C1 segment of cervical spinal cord (tissue), 14 donors: ENCODE data around the gene KSR1.

ENCODE experiments used
- DNase-seq, 14 donors: peaks; one replicate each; lab custom pipeline; 2025; lab: John Stamatoyannopoulos, UW

Gene KSR1

DNA sequence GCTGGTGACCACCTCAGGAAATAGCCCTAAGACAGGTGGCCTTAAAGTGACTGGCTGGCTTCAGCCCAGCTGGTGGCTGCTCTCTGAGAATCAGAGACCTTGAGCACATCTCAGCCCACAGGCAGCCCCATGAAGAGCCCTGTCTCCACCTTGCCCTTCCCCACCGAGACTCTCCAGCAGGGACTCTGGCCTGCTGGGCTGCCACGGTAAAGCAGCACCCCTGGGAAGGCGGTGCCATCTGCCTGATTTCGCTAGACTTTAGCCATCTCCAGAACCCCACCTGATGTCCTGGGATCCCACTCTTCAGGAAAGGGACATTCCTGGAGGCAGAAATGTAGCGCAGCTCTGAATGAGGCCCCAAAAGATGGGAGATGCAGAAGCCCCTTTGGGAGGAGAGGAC, 129.5 kb downstream of the KSR1 start:
- no peak for DNase-seq

DNA sequence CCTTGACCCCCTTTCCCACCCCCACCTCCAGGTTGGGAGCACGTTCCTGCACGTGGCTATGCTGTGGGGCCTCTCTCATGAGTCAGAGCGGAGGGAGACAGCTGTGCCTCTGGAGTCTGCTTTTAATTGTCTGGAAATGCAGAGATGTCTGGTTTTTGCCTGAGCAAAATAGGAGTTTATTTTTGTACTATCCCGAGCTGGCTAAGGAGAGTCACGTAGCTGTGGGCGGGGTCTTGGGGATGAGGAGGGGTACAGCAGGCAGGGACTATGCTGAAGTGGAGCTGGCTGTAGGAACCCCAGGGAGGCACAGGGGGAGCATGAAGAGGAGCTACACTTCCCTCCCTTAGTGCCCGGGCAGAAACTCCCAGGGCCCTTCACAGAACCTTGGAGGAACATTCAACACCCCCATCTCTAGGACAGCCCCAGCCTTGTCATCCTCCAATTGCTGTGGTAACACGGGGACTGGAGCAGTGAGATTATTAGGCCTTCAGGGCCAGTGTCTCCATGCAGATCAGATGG, 130.0 kb downstream of the KSR1 start:
- no peak for DNase-seq

DNA sequence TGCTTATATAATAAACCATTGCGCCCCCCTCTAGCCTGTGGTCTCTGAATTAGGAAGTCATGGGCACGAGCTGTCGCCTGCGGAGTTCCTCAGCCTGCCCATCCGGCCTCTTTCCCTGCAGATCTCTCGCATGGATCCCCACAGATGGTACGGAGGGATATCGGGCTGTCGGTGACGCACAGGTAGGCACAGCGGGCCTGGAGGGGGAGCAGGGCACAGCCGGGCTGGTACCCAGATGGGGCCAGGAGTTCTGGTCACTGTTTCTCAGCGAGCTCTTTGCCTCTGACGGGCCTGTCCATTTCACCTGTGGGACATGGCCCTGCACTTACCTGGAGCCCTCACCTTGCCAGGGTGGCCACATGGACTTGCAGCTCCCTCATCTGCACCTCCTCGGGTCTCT, 132.1 kb downstream of the KSR1 start:
- no peak for DNase-seq

DNA sequence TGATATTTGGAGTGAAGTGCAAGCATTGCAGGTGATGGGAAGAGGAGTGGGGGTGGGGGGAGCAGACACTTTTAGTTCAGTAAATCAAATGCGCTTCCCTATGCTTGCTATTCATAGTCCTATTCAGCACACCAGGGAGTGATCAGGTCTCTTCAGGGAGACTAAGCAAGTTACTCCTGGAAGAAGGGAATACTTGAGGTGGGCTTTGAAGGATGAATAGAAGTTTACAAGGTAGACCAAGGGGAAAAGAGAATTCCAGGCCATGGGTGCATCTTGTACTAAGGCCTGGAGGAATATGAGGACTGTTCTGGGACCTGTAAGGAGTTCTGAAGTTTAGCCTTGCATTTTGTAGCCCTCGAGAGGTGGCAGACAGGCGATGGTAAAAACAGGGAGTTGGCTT, 134.6 kb downstream of the KSR1 start:
- DNase-seq = no peak

DNA sequence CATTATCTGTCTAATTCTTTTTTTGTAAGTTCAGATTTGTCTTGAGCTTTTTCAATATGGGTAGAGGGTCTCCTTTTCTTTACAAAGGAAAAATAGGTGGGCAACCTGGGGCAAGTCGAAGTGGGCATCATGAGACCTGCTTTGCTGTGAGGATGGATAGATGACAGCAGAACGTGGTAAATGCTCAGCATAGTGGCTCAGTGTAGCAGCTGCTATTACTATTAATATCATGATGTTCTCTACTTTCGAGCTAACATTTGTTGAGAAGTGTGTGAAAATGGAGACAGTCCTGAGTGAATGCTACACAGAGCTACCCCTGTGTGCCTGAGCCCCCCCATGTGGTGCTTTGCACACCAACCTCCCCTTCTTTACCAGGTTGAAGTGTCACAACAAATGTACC, 135.7 kb downstream of the KSR1 start:
- no peak for DNase-seq

DNA sequence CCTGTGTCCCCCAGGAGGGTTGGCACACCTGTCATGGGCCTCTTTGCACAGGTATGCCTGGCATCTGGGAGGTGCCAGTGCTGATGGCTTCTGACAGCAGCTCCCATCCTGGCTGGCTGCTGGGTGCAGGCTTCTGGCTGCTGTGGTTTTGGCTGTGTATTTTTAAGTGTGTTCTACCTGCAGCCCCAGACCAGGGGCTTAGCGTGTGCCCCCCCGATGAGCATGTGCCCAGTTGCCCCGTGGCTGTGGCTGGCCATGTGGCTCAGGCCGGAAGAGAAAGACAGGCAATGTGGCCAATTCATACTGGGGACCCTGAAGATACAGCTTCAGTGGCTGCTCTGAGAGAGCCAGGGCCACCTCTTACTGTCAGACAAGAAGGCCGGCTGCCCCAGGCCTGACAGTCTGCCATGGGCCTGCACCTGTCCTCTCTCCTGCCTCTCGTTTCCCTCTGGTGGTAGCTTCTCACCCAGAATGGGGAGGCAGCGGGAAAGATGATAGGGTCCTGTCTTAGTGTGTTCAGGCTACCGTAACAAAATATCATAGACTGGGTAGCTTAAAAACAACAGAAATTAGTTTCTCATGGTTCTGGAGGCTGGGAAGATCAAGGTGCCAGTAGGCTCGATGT, 137.1 kb downstream of the KSR1 start:
- DNase-seq = no peak

DNA sequence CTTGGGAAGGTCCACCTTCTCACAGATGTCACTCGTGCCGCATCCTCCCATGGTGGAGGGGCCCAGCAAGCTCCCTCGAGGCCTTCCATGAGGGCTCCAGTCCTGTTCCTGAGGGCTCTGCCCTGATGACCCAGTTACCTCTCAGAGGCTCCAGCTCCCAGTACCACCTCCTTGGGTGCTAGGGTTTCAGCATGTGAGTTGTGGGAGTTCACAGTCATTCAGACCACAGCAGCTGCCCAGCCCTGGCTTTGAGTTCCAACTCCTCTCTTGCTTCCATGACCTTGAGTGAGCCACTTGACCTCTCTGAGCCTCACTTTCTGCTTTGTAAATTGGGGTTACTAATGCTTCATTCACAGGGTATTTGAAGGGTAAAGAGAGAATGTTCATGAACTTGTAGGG, 137.6 kb downstream of the KSR1 start:
- DNase-seq = no peak

DNA sequence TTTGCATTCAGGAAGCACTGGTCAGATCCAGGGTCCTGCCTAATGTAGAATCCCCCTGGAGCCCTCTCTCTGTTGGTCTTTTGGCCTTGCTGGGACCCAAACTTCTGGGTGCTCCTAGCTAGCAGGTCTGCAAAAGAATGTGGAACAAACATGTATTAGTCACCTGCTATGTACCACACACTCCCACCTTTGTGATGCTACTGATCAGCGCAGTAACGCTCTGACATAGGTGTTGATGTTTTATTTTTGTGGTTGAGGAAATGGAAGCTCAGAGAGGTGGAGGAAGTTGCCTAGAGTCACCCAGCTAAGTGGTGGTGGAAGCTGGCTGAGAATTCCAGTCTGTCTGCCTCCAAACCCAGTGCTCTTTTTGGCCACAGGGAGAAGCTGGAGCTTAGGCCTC, 139.0 kb downstream of the KSR1 start:
- no peak for DNase-seq

DNA sequence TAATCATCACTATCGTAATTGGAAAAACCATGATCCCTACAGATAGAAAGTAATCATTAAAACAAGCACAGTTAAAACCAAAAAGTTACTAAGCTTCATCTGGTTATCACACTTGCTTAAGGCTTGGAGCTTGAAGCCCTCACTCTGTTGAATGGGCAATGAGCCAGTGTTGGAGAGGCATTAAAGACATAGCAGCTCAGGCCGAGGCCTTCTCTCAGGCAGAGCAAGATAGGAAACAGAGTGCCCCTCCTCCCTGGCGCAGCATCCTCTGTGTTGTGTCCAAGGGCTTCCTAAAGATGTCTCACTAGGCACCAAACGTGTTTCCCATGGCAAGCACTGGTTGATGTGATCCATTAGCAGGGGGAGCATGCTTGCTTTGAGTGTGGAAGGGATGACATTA, 139.8 kb downstream of the KSR1 start:
- DNase-seq = no peak

DNA sequence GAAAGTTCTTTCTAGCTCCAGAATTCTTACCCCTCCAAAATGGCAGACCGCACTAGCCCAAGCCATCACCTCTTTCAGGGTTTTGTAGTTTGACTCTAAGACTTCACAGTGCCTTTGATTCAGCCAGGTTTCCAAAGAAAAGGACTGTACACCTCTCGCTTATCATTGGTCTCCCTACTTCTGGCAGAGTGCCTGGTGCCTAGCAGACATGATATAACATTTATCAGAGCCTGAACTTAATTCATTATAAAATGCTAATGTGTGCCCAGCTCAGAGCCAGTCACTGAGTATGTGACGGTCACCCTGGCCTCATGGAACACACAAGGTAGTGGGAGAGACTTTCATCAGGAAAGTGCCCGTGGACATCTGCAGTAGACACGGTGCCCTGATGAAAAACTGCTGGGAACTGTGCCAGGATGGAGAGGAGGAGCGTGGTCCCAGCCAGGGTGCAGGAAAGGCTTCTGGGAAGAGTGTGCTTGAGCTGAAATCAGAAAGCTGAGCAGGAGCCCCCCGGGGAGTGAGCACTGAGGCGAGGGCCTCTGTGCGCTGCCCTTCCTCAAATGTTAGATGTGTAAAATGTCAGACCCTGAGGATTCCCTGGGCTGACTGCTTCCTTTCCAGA, 140.4 kb downstream of the KSR1 start:
- DNase-seq = peak in 1 of 14 donors; percentile 3

DNA sequence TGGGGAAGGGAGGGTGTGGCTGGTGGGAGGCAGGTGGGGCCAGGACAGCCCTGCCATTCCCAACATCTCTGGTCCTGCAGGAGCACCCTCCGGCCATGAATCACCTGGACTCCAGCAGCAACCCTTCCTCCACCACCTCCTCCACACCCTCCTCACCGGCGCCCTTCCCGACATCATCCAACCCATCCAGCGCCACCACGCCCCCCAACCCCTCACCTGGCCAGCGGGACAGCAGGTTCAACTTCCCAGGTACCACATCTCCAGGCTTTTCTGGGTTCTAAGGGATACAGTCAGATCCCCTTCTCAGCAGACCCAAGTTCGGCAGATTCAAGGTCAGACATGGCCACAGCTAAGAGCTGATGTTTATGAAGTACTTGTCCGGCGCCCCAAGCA, 140.9 kb downstream of the KSR1 start:
- no peak for DNase-seq

DNA sequence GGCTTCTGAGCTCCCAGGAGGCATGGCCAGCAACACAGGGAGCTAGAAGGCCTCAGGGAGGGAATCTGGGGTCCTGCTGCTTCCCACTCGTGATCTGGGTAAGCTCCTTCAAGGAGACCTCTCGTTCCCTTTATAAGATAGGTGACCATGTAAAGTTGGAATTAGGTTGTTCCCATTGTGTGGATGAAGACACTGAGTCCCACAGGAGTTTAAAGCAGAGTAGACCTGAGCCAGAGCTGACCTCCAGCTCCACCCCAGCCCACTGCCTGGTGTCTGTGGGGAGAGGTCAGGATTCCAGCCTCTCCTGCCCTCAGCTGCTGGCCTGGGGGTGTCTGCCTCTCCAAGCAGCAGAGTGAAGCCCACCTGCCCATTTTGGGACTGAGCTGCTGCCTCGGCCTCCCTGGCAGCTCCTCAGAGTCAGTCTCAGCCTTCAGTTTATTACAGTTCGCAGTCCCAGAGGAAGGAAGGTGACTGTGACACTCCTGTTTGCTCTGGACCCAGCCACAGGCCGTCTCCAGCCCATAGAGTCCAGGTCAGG, 141.6 kb downstream of the KSR1 start:
- no peak for DNase-seq

DNA sequence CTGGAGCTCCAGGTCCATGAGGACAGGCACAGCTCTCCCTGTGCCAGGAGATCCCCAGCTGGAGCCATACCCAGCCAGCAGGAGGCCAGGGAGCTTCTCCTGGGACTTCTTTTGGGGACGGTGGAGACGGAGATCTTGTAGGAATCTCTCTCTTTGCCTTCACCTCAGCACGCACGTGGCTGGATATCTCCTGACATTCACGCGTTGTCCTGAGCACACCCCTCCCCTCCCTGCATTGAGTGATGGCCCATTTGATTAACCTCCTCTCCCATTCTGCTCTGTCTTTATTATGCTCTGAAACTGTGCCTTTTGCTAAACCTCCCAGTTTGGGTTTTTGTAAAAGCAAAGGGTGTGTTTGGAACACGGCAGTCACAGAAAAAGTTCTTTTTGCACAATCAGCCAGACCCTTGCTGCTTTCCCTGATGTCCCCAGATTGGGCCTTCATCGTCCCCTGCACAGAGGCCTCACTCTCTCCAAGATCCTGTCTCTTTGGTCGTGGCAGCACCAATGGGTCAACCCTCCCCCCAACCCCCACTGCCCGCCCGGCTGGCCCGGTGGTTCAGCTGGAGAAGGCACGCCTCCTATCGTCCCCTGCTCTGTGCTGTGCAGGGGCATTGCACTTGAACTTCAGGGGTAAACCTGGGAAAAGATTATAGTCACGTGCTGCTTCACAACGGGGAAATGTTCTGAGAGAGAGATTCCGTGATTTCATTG, 142.2 kb downstream of the KSR1 start:
- no peak for DNase-seq

DNA sequence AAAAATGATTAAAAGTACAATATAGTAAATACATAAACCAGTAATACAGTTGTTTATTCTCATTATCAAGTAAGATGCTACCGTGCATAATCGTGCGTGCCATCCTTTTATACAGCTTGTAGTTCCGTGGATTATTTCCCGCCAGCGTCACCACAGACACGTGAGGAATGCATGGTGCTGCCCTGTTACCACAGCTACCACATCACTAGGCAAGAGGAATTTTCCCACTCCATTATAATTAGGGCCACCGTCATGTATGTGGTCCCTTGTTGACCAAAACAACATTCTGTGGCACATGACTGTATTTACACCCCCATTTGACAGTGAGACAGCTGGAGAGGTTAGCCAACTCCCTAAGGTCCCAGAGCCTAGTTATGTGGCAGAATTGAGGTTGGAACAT, 144.2 kb downstream of the KSR1 start:
- DNase-seq = no peak

DNA sequence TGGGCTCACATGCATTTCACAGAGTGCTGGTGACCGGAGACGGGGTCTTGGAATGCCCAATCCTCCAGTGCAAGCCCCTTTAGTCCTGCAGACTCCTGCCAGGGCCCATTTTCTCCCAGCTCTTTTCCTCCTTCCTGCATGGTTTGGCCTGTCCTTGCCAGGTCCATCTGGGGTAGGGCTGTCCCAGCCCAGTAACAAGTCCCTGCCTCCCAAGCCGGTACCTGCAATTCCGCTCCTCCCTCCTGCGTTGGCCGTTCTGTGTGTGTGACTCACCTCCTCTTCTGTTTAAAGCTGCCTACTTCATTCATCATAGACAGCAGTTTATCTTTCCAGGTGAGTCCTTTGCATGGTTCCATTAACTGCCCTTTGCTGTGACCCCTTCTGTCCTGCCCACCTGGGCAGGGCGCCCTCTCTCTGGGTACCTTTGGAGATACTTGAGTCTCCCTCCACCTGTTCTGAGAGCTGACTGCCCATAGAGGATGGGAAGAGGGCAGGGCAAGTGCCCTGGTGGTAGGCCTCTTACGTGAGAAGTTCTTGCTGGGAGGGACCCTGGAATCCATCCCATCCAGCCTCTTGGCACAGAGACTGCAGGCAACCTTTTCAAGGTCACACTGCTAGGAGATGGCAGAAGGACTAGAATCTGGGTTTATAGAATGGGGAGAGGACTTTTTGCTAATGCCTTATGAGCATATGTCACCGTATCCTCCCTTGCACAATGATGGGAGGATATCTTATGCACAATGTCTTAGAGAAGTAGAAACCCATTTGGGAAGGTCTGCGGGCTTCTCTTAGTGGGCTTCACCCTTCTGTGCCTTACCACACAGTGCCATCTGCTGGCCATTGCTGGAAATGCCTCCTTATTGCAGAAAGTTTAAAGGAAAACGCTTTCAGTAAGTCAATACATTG, 145.1 kb downstream of the KSR1 start:
- peak in 13 of 14 donors; percentile 3 to 74 (median 44) for DNase-seq

DNA sequence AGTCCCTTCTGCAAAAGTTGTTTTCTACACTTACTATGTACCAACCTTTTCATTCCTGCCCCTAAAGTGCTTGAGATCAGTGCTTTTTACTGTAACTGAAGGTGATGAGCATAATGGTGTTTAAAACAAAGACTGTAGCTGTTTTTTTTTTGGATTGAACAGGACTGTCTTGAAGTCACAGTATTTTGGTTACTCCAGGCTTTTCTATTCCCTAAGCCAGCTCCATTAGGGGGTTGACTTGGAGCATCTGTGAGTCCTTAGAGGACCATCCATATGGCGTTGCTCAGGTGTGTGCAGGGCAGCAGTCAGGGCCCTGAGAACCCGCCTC, 145.7 kb downstream of the KSR1 start:
- DNase-seq = no peak

DNA sequence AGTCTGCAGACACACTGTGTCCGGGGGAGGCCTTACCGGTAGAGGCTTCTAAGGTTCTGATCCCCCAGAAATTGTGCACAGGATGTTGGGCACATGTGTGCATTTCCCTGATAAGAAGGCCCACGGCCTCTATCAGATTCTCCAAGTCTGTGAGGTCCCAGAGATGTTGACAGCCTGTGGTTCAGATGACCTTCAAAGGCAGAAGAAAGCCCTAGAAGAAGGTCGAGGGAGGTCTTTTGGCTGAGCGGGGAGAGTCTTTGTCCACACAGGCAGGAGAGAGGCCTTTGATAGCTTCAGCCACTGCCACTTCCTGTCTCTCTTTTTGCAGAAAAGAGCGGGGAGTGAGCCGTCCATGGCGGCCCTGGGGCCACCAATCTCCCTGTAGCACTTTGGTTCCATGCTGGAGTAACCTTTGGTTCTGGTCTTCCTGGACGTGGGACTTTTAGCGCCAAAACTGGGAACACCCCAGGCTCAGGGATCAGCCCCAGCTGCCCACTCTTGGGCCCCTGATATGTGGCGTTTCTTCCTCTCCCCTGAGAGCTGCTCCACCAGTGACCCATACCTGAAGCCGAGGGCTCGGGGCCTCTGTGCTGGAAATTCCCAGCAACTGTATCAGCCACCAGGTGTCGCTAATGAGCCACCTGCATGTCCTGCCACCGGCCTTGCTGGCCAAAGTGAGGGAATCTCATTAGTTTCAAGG, 146.6 kb downstream of the KSR1 start:
- peak in 13 of 14 donors; percentile 3 to 72 (median 37) for DNase-seq

DNA sequence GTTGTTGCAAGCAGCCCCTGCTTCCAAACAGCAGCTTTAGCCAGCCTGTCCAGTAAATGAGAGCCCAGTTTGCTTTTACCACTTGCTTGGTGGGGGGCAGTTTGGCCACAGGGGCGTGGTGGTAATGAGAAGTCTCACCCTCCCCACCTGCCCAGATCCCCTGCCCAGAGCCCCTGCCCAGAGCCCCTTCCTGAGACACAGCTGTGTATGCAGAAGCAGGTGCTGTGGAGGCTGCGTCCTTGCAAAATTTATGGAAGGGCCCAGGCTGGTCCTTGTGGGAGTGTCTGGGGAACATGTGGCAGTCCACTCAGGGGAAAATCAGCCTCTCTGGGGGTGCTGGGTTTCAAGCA, 147.1 kb downstream of the KSR1 start:
- DNase-seq = no peak

DNA sequence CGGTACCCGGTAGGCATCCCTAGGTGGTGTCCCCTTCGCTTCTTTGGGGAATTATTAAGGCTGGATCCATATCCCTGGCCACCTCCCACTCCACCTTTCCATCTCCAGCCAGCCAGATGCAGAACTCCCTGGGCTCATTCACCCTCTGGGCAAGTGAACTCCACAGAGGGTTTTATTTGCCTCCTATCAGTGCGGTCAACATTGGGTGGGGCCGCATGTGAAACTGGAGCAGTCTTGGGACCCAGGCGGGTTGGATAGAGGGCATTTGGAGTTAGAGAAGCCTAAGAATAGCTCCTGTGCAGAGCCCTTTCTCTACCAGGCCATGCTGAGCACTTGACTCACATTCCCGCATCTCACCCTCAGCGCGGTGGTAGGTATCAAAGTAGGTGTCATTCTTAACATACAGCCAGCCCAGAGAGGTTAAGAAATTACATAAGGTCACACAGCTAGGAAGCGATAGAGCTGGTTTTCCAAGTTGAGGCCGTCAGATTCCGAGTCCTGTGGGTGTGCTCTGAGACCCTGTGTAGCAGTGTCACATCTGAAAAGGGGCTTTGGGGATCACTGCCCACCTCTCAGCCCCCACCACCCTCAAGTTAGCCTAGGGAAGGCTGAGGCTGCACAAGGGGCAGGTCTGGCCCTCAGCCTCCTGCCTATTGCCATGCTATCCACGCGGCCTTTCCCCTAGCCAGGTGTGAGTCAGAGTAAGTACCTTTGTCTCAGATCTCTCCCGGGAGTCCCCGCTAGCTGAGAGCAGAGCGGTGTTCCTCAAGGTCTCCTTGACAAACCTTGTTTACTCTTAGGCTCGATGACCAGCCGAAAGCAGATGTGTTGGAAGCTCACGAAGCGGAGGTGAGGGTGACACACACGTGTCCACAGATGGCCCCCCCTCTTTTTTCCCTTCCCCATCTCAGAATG, 147.9 kb downstream of the KSR1 start:
- DNase-seq = no peak

DNA sequence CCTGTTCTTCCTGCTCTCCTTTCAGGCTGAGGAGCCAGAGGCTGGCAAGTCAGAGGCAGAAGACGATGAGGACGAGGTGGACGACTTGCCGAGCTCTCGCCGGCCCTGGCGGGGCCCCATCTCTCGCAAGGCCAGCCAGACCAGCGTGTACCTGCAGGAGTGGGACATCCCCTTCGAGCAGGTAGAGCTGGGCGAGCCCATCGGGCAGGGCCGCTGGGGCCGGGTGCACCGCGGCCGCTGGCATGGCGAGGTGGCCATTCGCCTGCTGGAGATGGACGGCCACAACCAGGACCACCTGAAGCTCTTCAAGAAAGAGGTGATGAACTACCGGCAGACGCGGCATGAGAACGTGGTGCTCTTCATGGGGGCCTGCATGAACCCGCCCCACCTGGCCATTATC, 149.2 kb downstream of the KSR1 start:
- no peak for DNase-seq
